Glomerular visceral epithelial cell (primary cell): ENCODE results near the gene VWA2.

Source experiments
- DNase-seq: peaks from one replicate; pipeline ENCODE4 v3.0.0-alpha.2; 2016; ENCODE audit errors: extremely low spot score

VWA2 gene, protein sequence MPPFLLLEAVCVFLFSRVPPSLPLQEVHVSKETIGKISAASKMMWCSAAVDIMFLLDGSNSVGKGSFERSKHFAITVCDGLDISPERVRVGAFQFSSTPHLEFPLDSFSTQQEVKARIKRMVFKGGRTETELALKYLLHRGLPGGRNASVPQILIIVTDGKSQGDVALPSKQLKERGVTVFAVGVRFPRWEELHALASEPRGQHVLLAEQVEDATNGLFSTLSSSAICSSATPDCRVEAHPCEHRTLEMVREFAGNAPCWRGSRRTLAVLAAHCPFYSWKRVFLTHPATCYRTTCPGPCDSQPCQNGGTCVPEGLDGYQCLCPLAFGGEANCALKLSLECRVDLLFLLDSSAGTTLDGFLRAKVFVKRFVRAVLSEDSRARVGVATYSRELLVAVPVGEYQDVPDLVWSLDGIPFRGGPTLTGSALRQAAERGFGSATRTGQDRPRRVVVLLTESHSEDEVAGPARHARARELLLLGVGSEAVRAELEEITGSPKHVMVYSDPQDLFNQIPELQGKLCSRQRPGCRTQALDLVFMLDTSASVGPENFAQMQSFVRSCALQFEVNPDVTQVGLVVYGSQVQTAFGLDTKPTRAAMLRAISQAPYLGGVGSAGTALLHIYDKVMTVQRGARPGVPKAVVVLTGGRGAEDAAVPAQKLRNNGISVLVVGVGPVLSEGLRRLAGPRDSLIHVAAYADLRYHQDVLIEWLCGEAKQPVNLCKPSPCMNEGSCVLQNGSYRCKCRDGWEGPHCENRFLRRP

GRCh38 chr10:114239117-114239993, at the start of gene VWA2:
VWA2 (plus strand) TSS chr10:114239254; CDS start chr10:114248714, 9,460 bp downstream.
- DNase-seq = no peak

- DNase-seq = no peak
These were observed 49.4 kb upstream of the VWA2 start for GRCh38 chr10:114189700-114190099.

DNA sequence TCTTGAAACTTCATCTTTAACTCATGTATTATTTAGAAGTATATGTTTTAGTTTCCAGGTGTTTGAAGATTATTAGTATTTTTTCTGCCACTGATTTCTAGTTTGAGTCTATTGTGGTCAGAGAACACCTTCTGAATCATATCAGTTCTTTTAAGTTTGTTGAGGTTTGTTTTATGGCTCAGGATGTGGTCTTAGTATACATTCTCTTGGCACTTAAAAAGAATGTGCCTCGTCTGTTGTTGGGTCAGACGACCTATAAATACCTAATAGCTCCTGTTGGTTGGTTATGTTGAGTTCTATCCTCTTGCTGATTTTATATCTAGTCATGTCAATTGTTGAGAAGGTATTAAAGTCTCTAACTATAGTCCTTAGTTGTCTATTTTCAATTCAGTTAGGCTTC, 44.0 kb upstream of the VWA2 start:
- no peak for DNase-seq

GRCh38 chr10:114199239-114199638, 39.8 kb upstream of the VWA2 start:
- no peak for DNase-seq

DNA sequence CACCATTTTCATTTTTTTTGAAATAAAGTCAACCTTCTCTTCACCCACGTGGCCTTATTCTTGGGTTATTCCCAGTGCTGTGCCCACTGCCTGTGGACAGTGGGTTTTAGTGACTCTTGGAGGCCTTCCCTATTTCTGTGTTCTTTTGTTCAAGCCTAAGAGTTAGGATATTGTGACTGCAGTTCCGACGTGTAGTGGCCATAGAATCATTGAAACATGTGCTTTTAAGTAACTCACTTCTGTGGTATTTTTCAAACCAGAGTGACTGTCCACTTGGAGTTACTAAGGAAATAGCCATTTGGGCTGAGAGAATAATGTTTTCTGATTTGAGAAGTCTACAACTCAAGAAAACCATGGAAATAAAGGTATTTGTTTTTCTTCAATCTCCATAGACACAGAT, 36.2 kb upstream of the VWA2 start:
- no peak for DNase-seq

DNA sequence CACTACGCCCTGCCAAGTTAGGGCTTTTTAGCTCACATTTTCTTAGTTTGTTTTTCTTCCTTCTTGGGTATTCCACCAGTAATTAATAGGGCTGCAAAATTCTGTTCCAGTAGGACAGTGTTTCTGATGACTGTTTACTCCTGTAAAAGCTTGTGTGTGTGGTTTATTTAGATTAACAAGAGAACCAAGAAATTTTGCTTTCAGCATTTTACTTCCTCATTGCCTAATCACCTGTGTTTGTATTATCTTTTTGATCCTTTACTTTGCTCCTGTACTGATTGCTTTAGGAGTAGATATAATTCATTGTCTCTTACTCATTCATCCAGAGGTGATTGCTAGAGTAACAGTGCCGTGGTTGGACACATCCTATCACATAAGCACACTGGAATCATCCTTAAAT, 32.2 kb upstream of the VWA2 start:
- no peak for DNase-seq

GRCh38 chr10:114207349-114207748, 31.7 kb upstream of the VWA2 start:
- no peak for DNase-seq

DNA sequence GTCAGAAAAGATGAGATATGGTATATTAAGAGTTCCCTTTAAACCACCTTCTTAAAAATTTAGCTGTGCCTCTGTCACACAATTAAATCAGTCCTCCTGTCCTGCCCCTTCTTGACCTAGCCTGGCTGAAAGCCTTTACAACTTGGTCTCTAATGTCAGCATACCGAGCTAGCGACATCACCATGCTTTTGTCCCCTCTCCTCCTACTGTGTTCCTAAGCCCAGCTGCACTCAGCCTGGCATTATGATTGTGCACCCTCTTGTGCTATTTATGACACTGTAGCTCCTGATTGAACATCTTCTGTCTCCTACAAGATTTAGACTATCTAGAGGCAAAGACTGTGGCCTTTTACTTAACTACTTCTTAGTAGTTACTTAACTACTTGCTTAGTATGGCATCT, 30.7 kb upstream of the VWA2 start:
- DNase-seq = peak; percentile 6

DNA sequence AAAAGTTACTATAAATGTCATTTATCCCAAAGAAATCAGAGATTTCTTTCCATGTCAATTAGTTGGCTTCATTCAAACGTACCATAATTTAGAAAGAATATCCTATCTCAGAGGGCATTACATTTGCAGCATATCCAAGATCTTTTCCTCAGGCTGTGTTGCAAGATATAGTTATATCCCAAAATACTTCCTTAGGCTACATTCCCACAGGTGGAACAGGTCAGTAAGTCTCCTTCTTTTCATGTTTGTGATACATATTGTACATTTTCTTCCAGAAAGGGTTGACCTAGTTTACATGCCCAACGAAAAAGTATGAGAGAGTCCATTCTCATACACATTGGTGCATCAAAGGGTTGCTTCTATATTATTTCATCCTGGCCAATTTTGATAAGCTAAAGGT, 26.9 kb upstream of the VWA2 start:
- DNase-seq = no peak

- no peak for DNase-seq
These were observed 24.0 kb upstream of the VWA2 start for GRCh38 chr10:114215033-114215432.

- DNase-seq = no peak
These were observed 18.8 kb upstream of the VWA2 start for GRCh38 chr10:114220281-114220680.

DNA sequence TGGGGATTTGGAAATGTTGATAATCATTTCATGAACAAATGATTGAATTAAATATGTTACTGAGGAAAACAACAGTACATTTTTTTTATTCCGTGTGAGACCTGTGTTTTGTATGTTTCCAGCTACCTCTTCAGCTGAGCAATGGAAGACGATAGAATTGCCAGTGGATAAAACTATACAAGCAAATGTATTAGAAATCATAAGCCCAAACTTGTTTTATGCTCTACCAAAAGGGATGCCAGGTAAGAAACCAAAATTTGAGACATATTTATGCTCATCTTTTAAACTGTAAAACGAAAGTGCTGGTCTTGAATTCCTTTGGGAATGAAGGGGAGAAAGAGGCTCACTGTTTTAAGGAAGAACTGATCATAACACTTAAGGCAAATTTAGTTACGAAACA, 17.8 kb upstream of the VWA2 start:
- no peak for DNase-seq

GRCh38 chr10:114223066-114223465, 16.0 kb upstream of the VWA2 start:
- DNase-seq = no peak

DNA sequence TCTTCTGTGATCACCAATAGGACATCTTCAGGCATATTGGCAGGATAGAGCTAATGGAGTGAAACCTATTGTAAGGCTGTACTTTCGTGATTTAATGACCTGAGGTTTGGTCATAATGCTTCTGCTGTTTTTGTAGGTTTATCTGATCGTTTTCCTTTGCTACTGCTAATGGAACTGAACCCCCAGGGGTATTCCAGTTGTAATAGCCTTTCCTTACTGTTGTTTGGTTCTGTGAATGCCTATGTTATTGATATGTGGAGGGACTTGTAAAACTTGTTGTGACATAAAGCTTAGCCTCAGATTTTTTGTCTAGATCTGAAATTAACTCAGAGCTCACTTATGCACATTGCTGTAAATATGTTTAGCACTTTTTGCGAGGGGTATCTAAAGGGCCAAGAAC, 10.9 kb upstream of the VWA2 start:
- no peak for DNase-seq

GRCh38 chr10:114232561-114233176, 6.4 kb upstream of the VWA2 start:
- DNase-seq = no peak

- DNase-seq = no peak
These were observed 5.6 kb upstream of the VWA2 start for GRCh38 chr10:114233482-114233881.

DNA sequence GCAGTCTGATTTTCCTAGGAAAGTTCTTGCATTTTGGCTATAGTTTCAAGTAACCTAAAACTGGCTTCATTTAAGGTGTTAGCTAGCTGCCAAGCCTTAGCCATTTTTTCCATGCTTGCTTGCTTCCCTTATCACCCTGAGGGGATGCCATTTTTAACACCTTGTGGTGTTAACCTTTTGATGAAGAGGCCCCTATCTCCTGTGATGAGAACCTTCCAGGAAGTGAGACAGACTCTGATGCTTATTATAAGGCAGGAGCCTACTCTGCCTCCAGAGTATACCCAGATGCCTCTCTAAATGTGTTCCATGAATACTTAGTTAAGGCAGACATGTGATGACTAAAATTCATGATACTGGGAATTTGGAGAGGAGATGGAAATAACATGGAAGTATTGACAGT, 4.9 kb upstream of the VWA2 start:
- no peak for DNase-seq

- DNase-seq = no peak
These were observed 916 bp downstream of the VWA2 start for GRCh38 chr10:114239994-114240345.

DNA sequence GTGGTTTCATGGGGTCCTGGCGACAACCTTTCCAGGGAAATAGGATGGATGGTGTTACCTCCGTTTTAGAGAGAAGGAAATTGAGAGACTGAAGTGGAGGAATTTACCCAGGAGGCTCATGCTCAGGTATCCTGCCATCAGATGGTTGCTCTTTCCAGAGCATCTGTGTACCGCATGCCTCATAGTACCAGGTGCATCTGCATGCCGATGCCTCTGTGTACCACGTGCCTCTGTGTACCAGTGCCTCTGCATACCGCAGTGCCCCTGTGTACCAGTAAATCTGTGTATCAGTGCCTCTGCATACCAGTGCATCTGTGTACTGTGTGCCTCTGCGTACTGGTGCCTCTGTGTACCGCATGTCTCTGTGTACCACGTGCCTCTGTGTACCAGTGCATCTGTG, 3.2 kb downstream of the VWA2 start:
- no peak for DNase-seq

GRCh38 chr10:114243661-114244060, 4.6 kb downstream of the VWA2 start:
- no peak for DNase-seq

GRCh38 chr10:114244126-114244525, 5.1 kb downstream of the VWA2 start:
- no peak for DNase-seq
